ENCODE results near the gene TSPAN10.

GRCh38 chr17:81685108-81685507 lies 48.1 kb downstream of the TSPAN10 start:
- TF ChIP-seq CTCF (IDR thresholded peaks at IDR 0.05): no peak
- TF ChIP-seq EP300 (IDR thresholded peaks at IDR 0.05): no peak
